GM13976 (cell line): ENCODE measurements around the gene ZBTB11.

Experiments
- DNase-seq: peaks from one replicate; pipeline ENCODE4 v3.0.0; 2012; ENCODE audit warnings: low spot score
- in situ Hi-C: fragments of 300-500 bp; cut with MboI; formaldehyde crosslinking; loops from one replicate; pipeline ENCODE4 v1.12.0; 2022; ENCODE audit warnings: low sequenced_read_pairs, mixed read lengths, inconsistent platforms; ENCODE audit not compliant: unreplicated experiment
- TF ChIP-seq, protein P1 (sequence below): IDR thresholded peaks from 2 replicates; pipeline ENCODE4 v1.5.1; 2012; ENCODE audit warnings: borderline replicate concordance, mild to moderate bottlenecking; ENCODE audit not compliant: insufficient read depth; ENCODE audit errors: extremely low read depth, missing control alignments, control extremely low read depth

The ZBTB11 gene, protein sequence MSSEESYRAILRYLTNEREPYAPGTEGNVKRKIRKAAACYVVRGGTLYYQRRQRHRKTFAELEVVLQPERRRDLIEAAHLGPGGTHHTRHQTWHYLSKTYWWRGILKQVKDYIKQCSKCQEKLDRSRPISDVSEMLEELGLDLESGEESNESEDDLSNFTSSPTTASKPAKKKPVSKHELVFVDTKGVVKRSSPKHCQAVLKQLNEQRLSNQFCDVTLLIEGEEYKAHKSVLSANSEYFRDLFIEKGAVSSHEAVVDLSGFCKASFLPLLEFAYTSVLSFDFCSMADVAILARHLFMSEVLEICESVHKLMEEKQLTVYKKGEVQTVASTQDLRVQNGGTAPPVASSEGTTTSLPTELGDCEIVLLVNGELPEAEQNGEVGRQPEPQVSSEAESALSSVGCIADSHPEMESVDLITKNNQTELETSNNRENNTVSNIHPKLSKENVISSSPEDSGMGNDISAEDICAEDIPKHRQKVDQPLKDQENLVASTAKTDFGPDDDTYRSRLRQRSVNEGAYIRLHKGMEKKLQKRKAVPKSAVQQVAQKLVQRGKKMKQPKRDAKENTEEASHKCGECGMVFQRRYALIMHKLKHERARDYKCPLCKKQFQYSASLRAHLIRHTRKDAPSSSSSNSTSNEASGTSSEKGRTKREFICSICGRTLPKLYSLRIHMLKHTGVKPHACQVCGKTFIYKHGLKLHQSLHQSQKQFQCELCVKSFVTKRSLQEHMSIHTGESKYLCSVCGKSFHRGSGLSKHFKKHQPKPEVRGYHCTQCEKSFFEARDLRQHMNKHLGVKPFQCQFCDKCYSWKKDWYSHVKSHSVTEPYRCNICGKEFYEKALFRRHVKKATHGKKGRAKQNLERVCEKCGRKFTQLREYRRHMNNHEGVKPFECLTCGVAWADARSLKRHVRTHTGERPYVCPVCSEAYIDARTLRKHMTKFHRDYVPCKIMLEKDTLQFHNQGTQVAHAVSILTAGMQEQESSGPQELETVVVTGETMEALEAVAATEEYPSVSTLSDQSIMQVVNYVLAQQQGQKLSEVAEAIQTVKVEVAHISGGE

DNA sequence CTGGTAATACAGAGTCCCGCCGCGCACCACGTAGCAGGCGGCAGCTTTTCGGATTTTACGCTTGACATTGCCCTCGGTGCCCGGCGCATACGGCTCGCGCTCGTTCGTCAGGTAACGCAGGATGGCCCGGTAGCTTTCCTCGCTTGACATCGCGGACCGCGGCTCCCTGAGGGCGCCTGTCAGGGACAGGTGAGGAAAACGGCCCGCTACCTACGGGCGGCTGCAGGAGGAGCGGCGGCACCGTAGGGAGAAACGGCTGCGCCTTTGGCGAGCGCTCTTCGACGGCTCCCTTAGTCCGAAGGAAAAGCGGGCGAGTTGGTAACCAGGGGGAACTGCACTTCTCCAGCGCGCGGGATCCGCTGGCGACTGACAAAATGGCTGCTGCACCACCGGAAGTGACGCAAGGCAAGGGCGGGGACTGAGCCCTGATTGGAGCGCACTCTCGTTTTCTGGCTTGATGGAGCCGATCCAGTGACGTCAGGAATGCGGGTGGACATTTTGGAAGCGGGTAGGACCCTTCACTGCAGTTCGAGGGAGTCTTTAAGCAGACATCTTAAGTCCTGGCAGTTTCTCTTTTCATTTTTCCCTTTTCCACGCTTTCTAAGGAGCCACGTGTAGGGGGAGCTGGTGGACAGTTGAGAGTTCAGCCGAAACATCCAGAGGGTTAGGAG lies at the start of gene ZBTB11:
ZBTB11 (minus strand) TSS at position 368 of the 671 bp plus-strand sequence; CDS start at position 150, 218 bp downstream.
- TF ChIP-seq, protein P1, sequence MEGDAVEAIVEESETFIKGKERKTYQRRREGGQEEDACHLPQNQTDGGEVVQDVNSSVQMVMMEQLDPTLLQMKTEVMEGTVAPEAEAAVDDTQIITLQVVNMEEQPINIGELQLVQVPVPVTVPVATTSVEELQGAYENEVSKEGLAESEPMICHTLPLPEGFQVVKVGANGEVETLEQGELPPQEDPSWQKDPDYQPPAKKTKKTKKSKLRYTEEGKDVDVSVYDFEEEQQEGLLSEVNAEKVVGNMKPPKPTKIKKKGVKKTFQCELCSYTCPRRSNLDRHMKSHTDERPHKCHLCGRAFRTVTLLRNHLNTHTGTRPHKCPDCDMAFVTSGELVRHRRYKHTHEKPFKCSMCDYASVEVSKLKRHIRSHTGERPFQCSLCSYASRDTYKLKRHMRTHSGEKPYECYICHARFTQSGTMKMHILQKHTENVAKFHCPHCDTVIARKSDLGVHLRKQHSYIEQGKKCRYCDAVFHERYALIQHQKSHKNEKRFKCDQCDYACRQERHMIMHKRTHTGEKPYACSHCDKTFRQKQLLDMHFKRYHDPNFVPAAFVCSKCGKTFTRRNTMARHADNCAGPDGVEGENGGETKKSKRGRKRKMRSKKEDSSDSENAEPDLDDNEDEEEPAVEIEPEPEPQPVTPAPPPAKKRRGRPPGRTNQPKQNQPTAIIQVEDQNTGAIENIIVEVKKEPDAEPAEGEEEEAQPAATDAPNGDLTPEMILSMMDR, result no peak
- in situ Hi-C loops, result no loop called here
- DNase-seq, result peak; percentile 96

DNA sequence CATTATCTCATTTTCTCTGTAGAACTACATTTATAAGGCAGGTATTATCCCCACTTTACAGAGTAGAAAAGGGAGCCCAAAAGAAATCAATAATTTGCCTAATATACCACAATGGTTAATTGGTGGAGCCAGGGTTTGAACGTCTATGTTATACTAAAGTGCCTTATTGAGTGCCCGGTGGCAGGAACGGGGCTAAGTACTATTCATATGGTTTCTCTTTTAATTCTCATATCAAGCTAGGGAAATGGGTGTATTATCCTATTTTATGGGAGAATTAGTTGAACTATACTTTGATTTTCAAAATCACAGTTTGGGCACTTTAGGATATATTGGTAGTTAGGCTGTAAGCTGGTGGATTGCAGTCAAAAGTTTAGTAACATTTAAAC lies 49.0 kb upstream of the ZBTB11 start:
- DNase-seq, result no peak
- TF ChIP-seq, protein P1, result no peak
- in situ Hi-C loops, result no loop called here

DNA sequence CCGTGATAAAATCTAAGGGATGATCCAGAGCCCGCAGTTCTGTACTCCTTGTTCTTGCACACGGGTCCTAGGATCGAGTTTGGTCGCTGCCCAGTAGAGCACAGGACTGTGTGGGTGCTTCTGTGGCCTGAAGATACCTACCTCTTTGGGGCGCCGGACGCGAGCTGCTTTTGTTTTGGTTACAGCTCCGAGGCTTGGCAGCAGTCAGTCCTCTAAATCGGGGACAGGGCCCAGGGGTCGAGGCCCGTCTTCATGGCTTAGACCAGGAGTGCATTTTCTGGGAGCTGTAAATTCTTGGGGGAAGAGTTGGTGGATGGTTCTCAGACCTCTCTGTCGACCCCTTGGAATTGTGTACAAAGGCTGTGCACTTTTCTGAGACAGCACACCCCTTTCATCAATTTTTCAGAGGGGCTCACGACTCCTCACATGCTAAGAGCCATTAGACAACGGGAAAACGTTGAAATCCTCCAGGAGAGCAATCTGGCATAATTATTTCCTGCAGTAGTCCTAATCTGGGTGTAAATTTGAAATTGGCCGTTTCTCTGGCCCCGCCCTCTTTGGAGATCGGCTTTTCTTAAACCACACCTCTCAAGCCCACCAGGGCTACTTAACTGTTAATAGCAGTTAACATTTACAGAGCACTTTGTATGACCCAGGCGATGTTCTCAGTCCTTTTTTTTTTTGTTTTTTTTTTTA lies 48.4 kb upstream of the ZBTB11 start:
- DNase-seq, result no peak
- TF ChIP-seq, protein P1, result no peak
- in situ Hi-C loops, result no loop called here

DNA sequence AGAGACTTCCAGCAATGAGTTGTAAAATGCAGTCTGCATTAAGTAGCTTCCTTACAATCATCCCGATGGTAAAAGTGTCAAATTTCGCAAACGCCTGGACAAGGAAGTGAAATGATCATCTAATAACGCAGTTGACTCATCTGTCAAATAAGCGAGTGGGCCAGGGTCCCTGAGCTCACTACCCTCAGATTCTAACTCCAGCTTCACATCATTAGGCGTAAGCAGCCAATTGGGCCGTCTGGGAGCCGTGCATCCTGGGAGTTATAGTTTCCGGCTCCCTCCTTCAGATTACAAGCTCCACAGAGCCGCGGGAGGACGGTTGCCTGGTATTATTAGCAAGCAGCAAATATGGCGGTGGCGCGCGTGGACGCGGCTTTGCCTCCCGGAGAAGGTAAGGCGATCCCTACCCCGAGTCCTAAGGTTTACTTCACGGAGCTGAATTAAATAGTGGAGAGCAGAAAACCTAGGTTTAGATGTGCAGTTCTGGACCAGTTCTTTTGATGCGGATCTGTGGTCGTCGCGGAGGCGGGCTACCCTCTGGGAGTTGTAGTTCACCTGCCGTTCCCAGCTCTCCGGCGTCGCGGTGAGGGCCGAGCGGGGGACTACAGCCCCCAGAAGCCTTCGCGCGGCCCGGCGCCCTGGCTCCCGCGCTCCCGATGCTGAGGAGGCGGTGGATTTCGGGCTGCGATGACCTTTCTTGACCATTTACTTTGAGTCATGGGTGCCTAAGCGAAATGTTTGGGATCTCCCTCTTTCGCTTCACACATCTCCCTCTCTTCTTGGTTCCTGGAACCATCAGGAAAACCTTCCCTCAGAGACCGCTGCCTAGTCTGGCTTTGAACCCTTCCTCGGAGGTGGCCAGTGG lies 47.6 kb upstream of the ZBTB11 start, which contains the start of gene CEP97:
CEP97 (plus strand) TSS at position 286 of the 865 bp plus-strand sequence; CDS start at position 349, 63 bp downstream.
- TF ChIP-seq, protein P1, result no peak
- DNase-seq, result peak; percentile 87
- in situ Hi-C loops, result no loop called here

DNA sequence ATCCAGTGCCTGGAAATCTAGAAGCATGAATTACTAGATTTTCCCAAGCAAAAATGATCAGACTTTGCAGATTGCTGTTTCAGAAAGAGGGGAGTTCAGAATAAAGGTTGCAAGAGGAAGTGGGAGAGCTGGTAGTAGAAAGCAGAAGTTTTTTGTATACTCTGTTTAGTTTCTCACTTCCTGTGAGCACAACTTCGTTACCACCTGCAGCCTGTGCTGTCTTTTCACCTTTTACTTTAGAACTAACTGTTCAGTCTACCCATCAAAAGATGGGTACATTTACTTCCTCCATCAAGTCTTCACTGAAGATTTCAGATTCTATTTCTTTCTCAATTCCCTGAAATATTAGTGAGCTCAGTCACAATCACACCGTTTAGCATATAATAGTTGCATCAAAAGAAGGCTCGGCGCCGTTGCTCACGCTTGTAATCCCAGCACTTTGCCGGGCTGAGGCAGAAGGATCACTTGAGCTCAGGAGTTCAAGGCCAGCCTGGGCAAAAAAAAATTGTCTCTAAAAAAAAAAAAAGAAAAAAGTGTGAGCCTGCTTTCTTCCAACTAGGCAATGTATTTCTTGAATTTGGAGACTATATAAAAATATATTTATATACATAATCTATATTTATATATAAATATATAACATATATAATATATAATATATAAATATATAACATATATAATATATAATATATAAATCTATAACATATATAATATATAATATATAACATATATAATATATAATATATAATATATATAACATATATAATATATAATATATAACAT lies 45.7 kb upstream of the ZBTB11 start:
- DNase-seq, result peak; percentile 74
- TF ChIP-seq, protein P1, result no peak
- in situ Hi-C loops, result no loop called here
